ENCODE results near the gene KRT10.

The KRT10 gene

GRCh38 chr17:40809721-40810421 lies 12.5 kb downstream of the KRT10 start:
- no peak for DNase-seq (ENCODE audit: low read depth in 2 of 3, low spot score in 2 of 3)

- no peak for DNase-seq (ENCODE audit: low read depth in 2 of 3, low spot score in 2 of 3)
Measured at GRCh38 chr17:40806131-40806530, 16.3 kb downstream of the KRT10 start.

GRCh38 chr17:40803617-40804082 lies 18.8 kb downstream of the KRT10 start:
- DNase-seq (ENCODE audit: low read depth in 2 of 3, low spot score in 2 of 3), result peak; percentile 41 to 55 (median 52)

GRCh38 chr17:40801157-40801556 lies 21.3 kb downstream of the KRT10 start:
- no peak for DNase-seq (ENCODE audit: low read depth in 2 of 3, low spot score in 2 of 3)

GRCh38 chr17:40800381-40800780 lies 22.0 kb downstream of the KRT10 start:
- DNase-seq (ENCODE audit: low read depth in 2 of 3, low spot score in 2 of 3), result no peak

- DNase-seq (ENCODE audit: low read depth in 2 of 3, low spot score in 2 of 3), result no peak
Measured at GRCh38 chr17:40799859-40800258, 22.6 kb downstream of the KRT10 start, which contains the start of gene KRT28. Gene KRT28 (minus strand): TSS chr17:40799959. CDS start chr17:40799893, 66 bp downstream.

- DNase-seq (ENCODE audit: low read depth in 2 of 3, low spot score in 2 of 3), result no peak
Measured at GRCh38 chr17:40796846-40797245, 25.6 kb downstream of the KRT10 start.

GRCh38 chr17:40795019-40795667 lies 27.3 kb downstream of the KRT10 start:
- no peak for DNase-seq (ENCODE audit: low read depth in 2 of 3, low spot score in 2 of 3)

- no peak for DNase-seq (ENCODE audit: low read depth in 2 of 3, low spot score in 2 of 3)
Measured at GRCh38 chr17:40794466-40794865, 27.9 kb downstream of the KRT10 start.

- DNase-seq (ENCODE audit: low read depth in 2 of 3, low spot score in 2 of 3), result no peak
Measured at GRCh38 chr17:40793832-40794231, 28.6 kb downstream of the KRT10 start.

GRCh38 chr17:40791787-40792436 lies 30.5 kb downstream of the KRT10 start:
- DNase-seq (ENCODE audit: low read depth in 2 of 3, low spot score in 2 of 3), result no peak

- DNase-seq (ENCODE audit: low read depth in 2 of 3, low spot score in 2 of 3), result no peak
Measured at GRCh38 chr17:40791111-40791510, 31.3 kb downstream of the KRT10 start.

- DNase-seq (ENCODE audit: low read depth in 2 of 3, low spot score in 2 of 3), result no peak
Measured at GRCh38 chr17:40782450-40782849, 40.0 kb downstream of the KRT10 start, which contains the start of gene KRT27. Gene KRT27 (minus strand): TSS chr17:40782550. CDS start chr17:40782493, 57 bp downstream.

- no peak for DNase-seq (ENCODE audit: low read depth in 2 of 3, low spot score in 2 of 3)
Measured at GRCh38 chr17:40779181-40779909, 43.1 kb downstream of the KRT10 start.

GRCh38 chr17:40778461-40778860 lies 44.0 kb downstream of the KRT10 start:
- no peak for DNase-seq (ENCODE audit: low read depth in 2 of 3, low spot score in 2 of 3)

- no peak for DNase-seq (ENCODE audit: low read depth in 2 of 3, low spot score in 2 of 3)
Measured at GRCh38 chr17:40777971-40778370, 44.4 kb downstream of the KRT10 start.

GRCh38 chr17:40777459-40777858 lies 45.0 kb downstream of the KRT10 start:
- no peak for DNase-seq (ENCODE audit: low read depth in 2 of 3, low spot score in 2 of 3)

GRCh38 chr17:40775945-40776344 lies 46.5 kb downstream of the KRT10 start:
- DNase-seq (ENCODE audit: low read depth in 2 of 3, low spot score in 2 of 3), result no peak

GRCh38 chr17:40772101-40772500 lies 50.3 kb downstream of the KRT10 start, which contains the start of gene KRT26:
Gene KRT26 (minus strand): TSS chr17:40772201. CDS start chr17:40772113, 88 bp downstream.
- DNase-seq (ENCODE audit: low read depth in 2 of 3, low spot score in 2 of 3), result no peak
